ENCODE results near the gene ZDHHC19. TPM values are rescaled to one million over a fixed set of nuclear protein-coding genes. Genes with fewer than 3 reads are reported as not detected.

Gene ZDHHC19
- polyA plus RNA-seq, 1 donor from 2014 or later: 3.8 TPM

DNA sequence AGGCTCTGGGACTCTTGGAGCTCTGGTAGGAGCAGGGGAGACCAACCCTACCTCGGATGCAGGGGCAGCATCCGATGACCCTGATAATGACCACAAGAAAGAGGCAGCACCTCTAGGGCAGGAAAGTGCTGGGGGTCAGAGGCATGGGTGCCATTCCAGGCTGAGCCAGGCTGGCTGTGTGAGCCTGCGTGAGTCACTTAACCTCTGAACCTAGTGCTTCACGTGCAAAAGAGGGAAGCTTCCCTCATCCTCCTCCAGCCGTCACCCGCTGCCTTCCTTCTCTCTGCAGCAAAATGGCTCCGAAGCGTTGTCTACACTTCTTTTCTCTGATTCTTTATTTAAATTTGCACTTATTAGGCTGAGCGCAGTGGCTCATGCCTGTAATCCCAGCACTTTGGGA lies 35.5 kb downstream of the ZDHHC19 start:
- H4K20me1 ChIP-seq (ENCODE audit: insufficient read depth): no peaks in the 10 kb centered on the region
- H3K4me2 ChIP-seq (ENCODE audit: low read length): no peak overlapping the region
- H3F3A ChIP-seq (ENCODE audit: insufficient read depth, low read length, poor library complexity, severe bottlenecking): no peaks in the 10 kb centered on the region
- H3K4me3 ChIP-seq (ENCODE audit: low read length): no peak overlapping the region
- H3K9me2 ChIP-seq (ENCODE audit: insufficient read depth, low read length): no peaks in the 10 kb centered on the region
- H3K79me2 ChIP-seq (replicated peaks; ENCODE audit: insufficient read depth, low read length): no peaks in the 10 kb centered on the region
- no peak overlapping the region for H3K27ac ChIP-seq (ENCODE audit: low read length)
- TF ChIP-seq POLR2AphosphoS5 (IDR thresholded peaks at IDR 0.05) (no peak), EZH2 (IDR thresholded peaks at IDR 0.05; ENCODE audit: borderline replicate concordance, insufficient read depth, low read length, poor library complexity, severe bottlenecking) (no peak), TAF1 (IDR thresholded peaks at IDR 0.05; ENCODE audit: low read depth) (no peak), SMC3 (conservative IDR thresholded peaks at IDR 0.05; ENCODE audit: poor library complexity) (no peak)
- H3K36me3 ChIP-seq (ENCODE audit: insufficient read depth, low read length): no peaks in the 10 kb centered on the region
- no peaks in the 10 kb centered on the region for H3K27me3 ChIP-seq (ENCODE audit: insufficient read depth, low read depth, low read length)
- H3K9ac ChIP-seq (ENCODE audit: low read length): no peak overlapping the region
- H2AFZ ChIP-seq (ENCODE audit: low read depth, low read length): no peak overlapping the region
- H3K9me3 ChIP-seq (ENCODE audit: low read length): no peaks in the 10 kb centered on the region

GRCh38 chr3:196175116-196175625 lies 36.0 kb downstream of the ZDHHC19 start:
- Histone ChIP-seq H3K9ac (ENCODE audit: low read length) (no peak overlapping the region), H3K4me3 (ENCODE audit: low read length) (no peak overlapping the region), H3K27ac (ENCODE audit: low read length) (no peak overlapping the region), H3K9me2 (ENCODE audit: insufficient read depth, low read length) (no peaks in the 10 kb centered on the region), H3K9me3 (ENCODE audit: low read length) (no peaks in the 10 kb centered on the region), H3K36me3 (ENCODE audit: insufficient read depth, low read length) (no peaks in the 10 kb centered on the region), H4K20me1 (ENCODE audit: insufficient read depth) (no peaks in the 10 kb centered on the region), H2AFZ (ENCODE audit: low read depth, low read length) (no peak overlapping the region), H3K27me3 (ENCODE audit: insufficient read depth, low read depth, low read length) (no peaks in the 10 kb centered on the region), H3K4me2 (ENCODE audit: low read length) (no peak overlapping the region), H3F3A (ENCODE audit: insufficient read depth, low read length, poor library complexity, severe bottlenecking) (no peaks in the 10 kb centered on the region), H3K79me2 (replicated peaks; ENCODE audit: insufficient read depth, low read length) (no peaks in the 10 kb centered on the region)
- TF ChIP-seq TAF1 (IDR thresholded peaks at IDR 0.05; ENCODE audit: low read depth): no peak
- TF ChIP-seq EZH2 (IDR thresholded peaks at IDR 0.05; ENCODE audit: borderline replicate concordance, insufficient read depth, low read length, poor library complexity, severe bottlenecking): no peak
- TF ChIP-seq SMC3 (conservative IDR thresholded peaks at IDR 0.05; ENCODE audit: poor library complexity): no peak
- no peak for TF ChIP-seq POLR2AphosphoS5 (IDR thresholded peaks at IDR 0.05)
- no peak for TF ChIP-seq RAD21 (conservative IDR thresholded peaks at IDR 0.05)
- TF ChIP-seq MXI1 (conservative IDR thresholded peaks at IDR 0.05; ENCODE audit: poor library complexity, severe bottlenecking): no peak
- TF ChIP-seq, protein P1, sequence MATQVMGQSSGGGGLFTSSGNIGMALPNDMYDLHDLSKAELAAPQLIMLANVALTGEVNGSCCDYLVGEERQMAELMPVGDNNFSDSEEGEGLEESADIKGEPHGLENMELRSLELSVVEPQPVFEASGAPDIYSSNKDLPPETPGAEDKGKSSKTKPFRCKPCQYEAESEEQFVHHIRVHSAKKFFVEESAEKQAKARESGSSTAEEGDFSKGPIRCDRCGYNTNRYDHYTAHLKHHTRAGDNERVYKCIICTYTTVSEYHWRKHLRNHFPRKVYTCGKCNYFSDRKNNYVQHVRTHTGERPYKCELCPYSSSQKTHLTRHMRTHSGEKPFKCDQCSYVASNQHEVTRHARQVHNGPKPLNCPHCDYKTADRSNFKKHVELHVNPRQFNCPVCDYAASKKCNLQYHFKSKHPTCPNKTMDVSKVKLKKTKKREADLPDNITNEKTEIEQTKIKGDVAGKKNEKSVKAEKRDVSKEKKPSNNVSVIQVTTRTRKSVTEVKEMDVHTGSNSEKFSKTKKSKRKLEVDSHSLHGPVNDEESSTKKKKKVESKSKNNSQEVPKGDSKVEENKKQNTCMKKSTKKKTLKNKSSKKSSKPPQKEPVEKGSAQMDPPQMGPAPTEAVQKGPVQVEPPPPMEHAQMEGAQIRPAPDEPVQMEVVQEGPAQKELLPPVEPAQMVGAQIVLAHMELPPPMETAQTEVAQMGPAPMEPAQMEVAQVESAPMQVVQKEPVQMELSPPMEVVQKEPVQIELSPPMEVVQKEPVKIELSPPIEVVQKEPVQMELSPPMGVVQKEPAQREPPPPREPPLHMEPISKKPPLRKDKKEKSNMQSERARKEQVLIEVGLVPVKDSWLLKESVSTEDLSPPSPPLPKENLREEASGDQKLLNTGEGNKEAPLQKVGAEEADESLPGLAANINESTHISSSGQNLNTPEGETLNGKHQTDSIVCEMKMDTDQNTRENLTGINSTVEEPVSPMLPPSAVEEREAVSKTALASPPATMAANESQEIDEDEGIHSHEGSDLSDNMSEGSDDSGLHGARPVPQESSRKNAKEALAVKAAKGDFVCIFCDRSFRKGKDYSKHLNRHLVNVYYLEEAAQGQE (IDR thresholded peaks at IDR 0.05; ENCODE audit: borderline replicate concordance): no peak
- TF ChIP-seq CTCF (IDR thresholded peaks at IDR 0.05; ENCODE audit: poor library complexity, severe bottlenecking): no peak
- TF ChIP-seq EP300 (conservative IDR thresholded peaks at IDR 0.05; ENCODE audit: poor library complexity, severe bottlenecking): no peak
